ENCODE results near the gene ATP6V1G3.

DNA sequence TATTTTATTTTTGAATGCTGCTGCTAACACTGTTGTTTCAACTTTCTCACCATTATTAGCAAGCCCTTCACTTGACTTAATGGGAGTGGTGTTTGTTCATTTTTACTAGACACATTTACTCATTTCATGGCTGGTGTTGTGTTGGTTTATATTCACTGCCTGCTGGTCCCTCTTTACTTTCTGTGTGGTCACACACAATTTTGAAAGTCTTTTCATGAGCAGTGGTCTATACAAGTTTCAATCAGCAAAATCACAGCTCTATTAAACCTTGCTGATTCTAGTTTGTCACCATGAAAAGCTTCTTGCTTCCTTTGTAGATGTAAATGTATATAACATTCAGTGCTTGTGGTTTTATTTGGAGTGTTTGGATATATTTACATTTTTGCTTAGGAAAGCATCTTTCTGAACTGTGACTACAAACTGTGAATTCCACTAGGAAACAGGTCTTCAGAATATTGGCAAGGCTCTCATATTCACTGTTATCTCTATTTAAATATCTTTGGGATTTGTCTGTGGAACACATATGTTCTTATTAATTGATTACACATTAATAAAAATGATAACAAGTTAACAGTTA, 22.8 kb downstream of the ATP6V1G3 start:
- TF ChIP-seq GLIS3 (CRISPR knock-in tag; IDR thresholded peaks at IDR 0.05), result no peak
- no peak for TF ChIP-seq PPARA (CRISPR knock-in tag; IDR thresholded peaks at IDR 0.05; ENCODE audit: borderline replicate concordance)
- TF ChIP-seq SNAI2 (CRISPR knock-in tag; IDR thresholded peaks at IDR 0.05), result no peak
- TF ChIP-seq, protein P1, sequence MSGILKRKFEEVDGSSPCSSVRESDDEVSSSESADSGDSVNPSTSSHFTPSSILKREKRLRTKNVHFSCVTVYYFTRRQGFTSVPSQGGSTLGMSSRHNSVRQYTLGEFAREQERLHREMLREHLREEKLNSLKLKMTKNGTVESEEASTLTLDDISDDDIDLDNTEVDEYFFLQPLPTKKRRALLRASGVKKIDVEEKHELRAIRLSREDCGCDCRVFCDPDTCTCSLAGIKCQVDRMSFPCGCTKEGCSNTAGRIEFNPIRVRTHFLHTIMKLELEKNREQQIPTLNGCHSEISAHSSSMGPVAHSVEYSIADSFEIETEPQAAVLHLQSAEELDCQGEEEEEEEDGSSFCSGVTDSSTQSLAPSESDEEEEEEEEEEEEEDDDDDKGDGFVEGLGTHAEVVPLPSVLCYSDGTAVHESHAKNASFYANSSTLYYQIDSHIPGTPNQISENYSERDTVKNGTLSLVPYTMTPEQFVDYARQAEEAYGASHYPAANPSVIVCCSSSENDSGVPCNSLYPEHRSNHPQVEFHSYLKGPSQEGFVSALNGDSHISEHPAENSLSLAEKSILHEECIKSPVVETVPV (CRISPR knock-in tag; IDR thresholded peaks at IDR 0.05), result no peak
- TF ChIP-seq, protein P2, sequence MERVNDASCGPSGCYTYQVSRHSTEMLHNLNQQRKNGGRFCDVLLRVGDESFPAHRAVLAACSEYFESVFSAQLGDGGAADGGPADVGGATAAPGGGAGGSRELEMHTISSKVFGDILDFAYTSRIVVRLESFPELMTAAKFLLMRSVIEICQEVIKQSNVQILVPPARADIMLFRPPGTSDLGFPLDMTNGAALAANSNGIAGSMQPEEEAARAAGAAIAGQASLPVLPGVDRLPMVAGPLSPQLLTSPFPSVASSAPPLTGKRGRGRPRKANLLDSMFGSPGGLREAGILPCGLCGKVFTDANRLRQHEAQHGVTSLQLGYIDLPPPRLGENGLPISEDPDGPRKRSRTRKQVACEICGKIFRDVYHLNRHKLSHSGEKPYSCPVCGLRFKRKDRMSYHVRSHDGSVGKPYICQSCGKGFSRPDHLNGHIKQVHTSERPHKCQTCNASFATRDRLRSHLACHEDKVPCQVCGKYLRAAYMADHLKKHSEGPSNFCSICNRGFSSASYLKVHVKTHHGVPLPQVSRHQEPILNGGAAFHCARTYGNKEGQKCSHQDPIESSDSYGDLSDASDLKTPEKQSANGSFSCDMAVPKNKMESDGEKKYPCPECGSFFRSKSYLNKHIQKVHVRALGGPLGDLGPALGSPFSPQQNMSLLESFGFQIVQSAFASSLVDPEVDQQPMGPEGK (CRISPR knock-in tag; IDR thresholded peaks at IDR 0.05; ENCODE audit: borderline replicate concordance), result no peak
- TF ChIP-seq, protein P3, sequence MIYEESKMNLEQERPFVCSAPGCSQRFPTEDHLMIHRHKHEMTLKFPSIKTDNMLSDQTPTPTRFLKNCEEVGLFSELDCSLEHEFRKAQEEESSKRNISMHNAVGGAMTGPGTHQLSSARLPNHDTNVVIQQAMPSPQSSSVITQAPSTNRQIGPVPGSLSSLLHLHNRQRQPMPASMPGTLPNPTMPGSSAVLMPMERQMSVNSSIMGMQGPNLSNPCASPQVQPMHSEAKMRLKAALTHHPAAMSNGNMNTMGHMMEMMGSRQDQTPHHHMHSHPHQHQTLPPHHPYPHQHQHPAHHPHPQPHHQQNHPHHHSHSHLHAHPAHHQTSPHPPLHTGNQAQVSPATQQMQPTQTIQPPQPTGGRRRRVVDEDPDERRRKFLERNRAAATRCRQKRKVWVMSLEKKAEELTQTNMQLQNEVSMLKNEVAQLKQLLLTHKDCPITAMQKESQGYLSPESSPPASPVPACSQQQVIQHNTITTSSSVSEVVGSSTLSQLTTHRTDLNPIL (CRISPR knock-in tag; IDR thresholded peaks at IDR 0.05; ENCODE audit: low read depth), result no peak
- TF ChIP-seq ZFP3 (CRISPR knock-in tag; IDR thresholded peaks at IDR 0.05), result no peak
- TF ChIP-seq ESRRG (CRISPR knock-in tag; IDR thresholded peaks at IDR 0.05), result no peak
- TF ChIP-seq RARB (CRISPR knock-in tag; IDR thresholded peaks at IDR 0.05), result no peak
- no peak for TF ChIP-seq CSDC2 (CRISPR knock-in tag; IDR thresholded peaks at IDR 0.05)
- TF ChIP-seq ARNTL (CRISPR knock-in tag; IDR thresholded peaks at IDR 0.05; ENCODE audit: borderline replicate concordance, low read depth), result no peak
- TF ChIP-seq ZFP30 (CRISPR knock-in tag; IDR thresholded peaks at IDR 0.05), result no peak
- no peak for TF ChIP-seq TCF4 (CRISPR knock-in tag; IDR thresholded peaks at IDR 0.05; ENCODE audit: borderline replicate concordance)
- no peak for TF ChIP-seq ZC3H10 (CRISPR knock-in tag; IDR thresholded peaks at IDR 0.05)
